ENCODE measurements around the gene JPH3.

JPH3 gene

GRCh38 chr16:87741700-87742415 lies 139.6 kb downstream of the JPH3 start:
- DNase-seq (ENCODE audit: low spot score) = no peak

DNA sequence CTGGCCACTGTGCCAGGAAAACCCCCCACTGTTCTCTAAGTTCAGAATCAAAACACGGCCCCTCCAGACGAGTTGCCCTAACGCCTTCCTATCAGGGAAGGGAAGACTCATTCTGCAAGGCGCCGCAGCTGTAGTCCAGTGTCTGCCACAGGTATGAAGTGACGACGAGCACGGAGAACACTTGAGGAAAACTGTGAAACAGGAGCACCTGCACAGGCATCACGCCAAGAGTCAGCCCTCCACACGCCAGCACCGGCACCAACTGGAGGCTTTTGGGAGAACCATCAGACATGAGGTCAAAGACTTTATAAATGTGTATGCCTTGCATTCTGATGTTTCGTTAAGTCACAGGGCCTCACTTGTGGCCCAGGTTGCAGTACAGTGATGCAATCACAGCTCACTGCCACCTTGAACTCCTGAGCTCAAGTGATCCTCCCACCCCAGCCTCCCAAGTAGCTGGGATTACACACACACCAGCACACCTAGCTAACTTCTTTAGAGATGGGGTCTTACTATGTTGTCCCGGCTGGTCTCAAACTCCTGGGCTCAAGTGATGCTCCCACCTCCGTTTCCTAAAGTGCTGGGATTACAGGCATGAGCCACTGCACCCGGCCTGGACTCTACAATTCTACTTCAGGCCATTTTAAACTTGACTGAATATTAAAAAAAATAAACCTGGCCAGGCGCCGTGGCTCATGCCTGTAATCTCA lies 140.6 kb downstream of the JPH3 start:
- no peak for DNase-seq (ENCODE audit: low spot score)

DNA sequence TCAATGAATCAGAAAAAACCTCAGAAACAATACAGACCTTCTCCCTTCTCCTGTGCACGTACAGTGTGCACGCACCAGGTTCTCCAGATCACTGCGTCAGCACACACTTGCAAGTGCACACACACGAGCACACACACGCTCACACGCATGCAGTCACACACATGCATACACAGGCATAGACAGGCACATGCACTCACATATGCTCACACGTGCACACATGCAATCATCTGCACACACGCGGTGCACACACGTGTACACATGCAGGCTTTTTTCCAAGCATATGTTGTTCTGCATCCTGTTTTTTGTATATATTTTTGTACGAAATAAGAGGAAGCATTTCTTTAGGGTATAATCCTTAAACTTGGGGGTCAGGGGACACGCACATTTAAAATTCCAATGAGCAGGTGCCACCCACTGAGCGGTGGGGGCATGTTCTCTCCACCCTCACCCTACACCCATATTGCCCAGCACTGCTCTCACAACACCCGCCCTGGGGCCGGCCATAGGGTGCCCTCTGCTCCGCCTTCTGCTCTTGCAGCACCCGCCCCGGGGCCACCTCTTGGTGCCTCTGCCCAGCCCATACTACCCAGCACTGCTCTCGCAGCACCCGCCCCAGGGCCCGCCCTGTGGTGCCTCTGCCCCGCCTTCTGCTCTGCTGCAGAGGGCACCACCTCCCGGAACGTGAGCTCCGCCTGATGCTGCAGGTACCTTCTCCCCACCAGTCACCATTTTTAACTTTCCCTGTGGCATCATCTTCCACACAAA lies 142.6 kb downstream of the JPH3 start:
- no peak for DNase-seq (ENCODE audit: low spot score)

- no peak for DNase-seq (ENCODE audit: low spot score)
Observed at GRCh38 chr16:87746178-87746577, 143.9 kb downstream of the JPH3 start.
